IgD-negative memory B cell (primary cell): ENCODE data around the gene PACSIN3. TPM values are rescaled to one million over a fixed set of nuclear protein-coding genes. Genes with fewer than 3 reads are reported as not detected.

Experiments used
- H3K27ac Mint-ChIP-seq, 3 donors: one replicate each; pipeline ENCODE4 v1.8.0; 2020 to 2022; ENCODE audit warnings: mild to moderate bottlenecking in 3 of 3, mixed read lengths in 3 of 3, moderate library complexity in 1 of 3
- H3K27me3 Mint-ChIP-seq: one replicate; pipeline ENCODE4 v1.8.0; 2021; ENCODE audit warnings: mixed read lengths
- H3K36me3 Mint-ChIP-seq: one replicate; pipeline ENCODE4 v1.8.0; 2020; ENCODE audit warnings: mild to moderate bottlenecking, mixed read lengths
- H3K4me1 Mint-ChIP-seq, 3 donors: one replicate each; pipeline ENCODE4 v1.8.0; 2020 to 2022; ENCODE audit warnings: mixed read lengths in 3 of 3, mild to moderate bottlenecking in 1 of 3
- H3K4me3 Mint-ChIP-seq, 4 donors: one replicate each; pipeline ENCODE4 v1.8.0; 2020 to 2022; ENCODE audit warnings: mild to moderate bottlenecking in 4 of 4, mixed read lengths in 4 of 4, moderate library complexity in 3 of 4
- H3K9me3 Mint-ChIP-seq, 3 donors: one replicate each; pipeline ENCODE4 v1.8.0; 2020 to 2021; ENCODE audit warnings: mixed read lengths in 3 of 3, mild to moderate bottlenecking in 1 of 3
- polyA plus RNA-seq: library from polyadenylated mRNA; unstranded; fragments of 300-500 nt; fragmentation: Illumina TruSeq; gene quantifications from one replicate; pipeline ENCODE4 v1.2.3, GENCODE V29; 2021

PACSIN3 gene
- polyA plus RNA-seq, 1 donor from 2014 or later, result not detected

GRCh38 chr11:47157805-47158204 is 28.4 kb downstream of the PACSIN3 start:
- H3K27me3 Mint-ChIP-seq, result no peaks in the 10 kb centered on the region
- H3K36me3 Mint-ChIP-seq, result peaks cover 3% of the 10 kb centered on the region
- peak overlapping the region in 1 of 3 donors; percentile 31 for H3K27ac Mint-ChIP-seq
- peaks cover 9 to 15% (median 10%) of the 10 kb centered on the region in 3 donors for H3K4me1 Mint-ChIP-seq
- H3K9me3 Mint-ChIP-seq, result no peaks in the 10 kb centered on the region
- H3K4me3 Mint-ChIP-seq, result no peak overlapping the region

- Mint-ChIP-seq H3K27me3 (no peaks in the 10 kb centered on the region), H3K9me3 (no peaks in the 10 kb centered on the region), H3K4me3 (no peak overlapping the region), H3K4me1 (peaks cover 13 to 20% (median 15%) of the 10 kb centered on the region in 3 donors), H3K27ac (no peak overlapping the region), H3K36me3 (peaks cover 3% of the 10 kb centered on the region)
Measured at GRCh38 chr11:47156951-47157350, 29.3 kb downstream of the PACSIN3 start.

DNA sequence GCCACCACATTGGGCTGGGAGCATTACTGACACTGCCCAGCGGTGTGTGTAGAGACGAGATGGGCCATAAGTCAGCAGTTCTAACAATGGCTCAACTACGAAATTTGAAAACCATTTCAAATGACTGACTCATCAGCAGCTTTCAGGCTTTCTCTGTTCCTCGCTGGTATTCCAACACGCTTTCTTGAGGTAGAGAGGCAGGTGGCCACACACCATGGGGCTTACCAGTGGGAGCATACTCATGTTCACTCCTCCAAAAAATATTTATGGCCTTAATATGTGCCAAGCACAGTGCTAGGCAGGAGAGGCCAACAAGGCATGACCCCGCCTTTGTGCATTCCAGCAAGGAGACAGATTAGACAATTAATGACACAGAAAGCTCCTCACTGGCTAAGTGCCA is 29.9 kb downstream of the PACSIN3 start:
- H3K4me1 Mint-ChIP-seq, result peaks cover 13 to 20% (median 15%) of the 10 kb centered on the region in 3 donors
- peaks cover 3% of the 10 kb centered on the region for H3K36me3 Mint-ChIP-seq
- H3K4me3 Mint-ChIP-seq, result no peak overlapping the region
- H3K27ac Mint-ChIP-seq, result peak overlapping the region in 1 of 3 donors; percentile 47
- H3K27me3 Mint-ChIP-seq, result no peaks in the 10 kb centered on the region
- H3K9me3 Mint-ChIP-seq, result no peaks in the 10 kb centered on the region

- Mint-ChIP-seq H3K27me3 (no peaks in the 10 kb centered on the region), H3K4me1 (peaks cover 14 to 20% (median 15%) of the 10 kb centered on the region in 3 donors), H3K36me3 (peaks cover 3% of the 10 kb centered on the region), H3K27ac (no peak overlapping the region), H3K9me3 (no peaks in the 10 kb centered on the region), H3K4me3 (peak overlapping the region in 1 of 4 donors; percentile 43)
Measured at GRCh38 chr11:47155879-47156278, 30.4 kb downstream of the PACSIN3 start.

- H3K36me3 Mint-ChIP-seq, result peaks cover 3% of the 10 kb centered on the region
- peak overlapping the region in 2 of 3 donors; percentile 29 to 86 for H3K27ac Mint-ChIP-seq
- no peaks in the 10 kb centered on the region for H3K27me3 Mint-ChIP-seq
- H3K4me3 Mint-ChIP-seq, result peak overlapping the region in 2 of 4 donors; percentile 82 to 88
- H3K4me1 Mint-ChIP-seq, result peaks cover 14 to 20% (median 15%) of the 10 kb centered on the region in 3 donors
- no peaks in the 10 kb centered on the region for H3K9me3 Mint-ChIP-seq
Measured at GRCh38 chr11:47154616-47155570, 31.3 kb downstream of the PACSIN3 start.

GRCh38 chr11:47152953-47153950 is 33.0 kb downstream of the PACSIN3 start:
- Mint-ChIP-seq H3K4me1 (peaks cover 14 to 20% (median 15%) of the 10 kb centered on the region in 3 donors), H3K4me3 (peak overlapping the region in 2 of 4 donors; percentile 66 to 69), H3K9me3 (no peaks in the 10 kb centered on the region), H3K36me3 (peaks cover 3% of the 10 kb centered on the region), H3K27ac (peak overlapping the region in 1 of 3 donors; percentile 74), H3K27me3 (no peaks in the 10 kb centered on the region)

GRCh38 chr11:47152126-47152952 is 33.9 kb downstream of the PACSIN3 start:
- peaks cover 14 to 20% (median 15%) of the 10 kb centered on the region in 3 donors for H3K4me1 Mint-ChIP-seq
- H3K4me3 Mint-ChIP-seq, result peak overlapping the region in 2 of 4 donors; percentile 10 to 19
- H3K9me3 Mint-ChIP-seq, result no peaks in the 10 kb centered on the region
- H3K27me3 Mint-ChIP-seq, result no peaks in the 10 kb centered on the region
- H3K36me3 Mint-ChIP-seq, result peaks cover 3% of the 10 kb centered on the region
- peak overlapping the region in 2 of 3 donors; percentile 36 to 63 for H3K27ac Mint-ChIP-seq

GRCh38 chr11:47149782-47150181 is 36.5 kb downstream of the PACSIN3 start:
- H3K27ac Mint-ChIP-seq, result no peak overlapping the region
- H3K4me3 Mint-ChIP-seq, result no peak overlapping the region
- no peaks in the 10 kb centered on the region for H3K27me3 Mint-ChIP-seq
- H3K36me3 Mint-ChIP-seq, result peaks cover 3% of the 10 kb centered on the region
- H3K4me1 Mint-ChIP-seq, result peaks cover 11 to 13% (median 11%) of the 10 kb centered on the region in 3 donors
- H3K9me3 Mint-ChIP-seq, result no peaks in the 10 kb centered on the region

GRCh38 chr11:47148903-47149531 is 37.2 kb downstream of the PACSIN3 start:
- Mint-ChIP-seq H3K27me3 (no peaks in the 10 kb centered on the region), H3K4me3 (no peak overlapping the region), H3K4me1 (peaks cover 10 to 11% (median 11%) of the 10 kb centered on the region in 3 donors), H3K36me3 (peaks cover 3% of the 10 kb centered on the region), H3K9me3 (no peaks in the 10 kb centered on the region), H3K27ac (no peak overlapping the region)

DNA sequence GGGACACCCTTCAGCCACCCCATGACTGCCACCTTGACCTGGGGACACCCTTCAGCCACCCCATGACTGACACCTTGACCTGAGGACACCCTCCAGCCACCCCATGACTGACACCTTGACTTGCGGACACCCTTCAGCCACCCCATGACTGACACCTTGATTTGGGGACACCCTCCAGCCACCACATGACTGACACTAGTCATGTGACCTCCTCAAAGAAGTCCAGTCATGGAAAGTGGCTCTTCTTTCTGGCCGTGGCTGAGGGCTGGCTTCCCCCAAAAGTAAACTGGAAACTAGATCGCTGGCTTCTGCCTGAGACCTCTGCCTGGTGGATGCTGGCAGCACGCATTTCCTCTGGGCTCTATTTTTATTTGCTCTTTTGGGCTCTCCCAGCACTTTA is 38.0 kb downstream of the PACSIN3 start:
- H3K4me1 Mint-ChIP-seq, result peaks cover 9 to 11% (median 10%) of the 10 kb centered on the region in 3 donors
- no peak overlapping the region for H3K27ac Mint-ChIP-seq
- no peaks in the 10 kb centered on the region for H3K27me3 Mint-ChIP-seq

DNA sequence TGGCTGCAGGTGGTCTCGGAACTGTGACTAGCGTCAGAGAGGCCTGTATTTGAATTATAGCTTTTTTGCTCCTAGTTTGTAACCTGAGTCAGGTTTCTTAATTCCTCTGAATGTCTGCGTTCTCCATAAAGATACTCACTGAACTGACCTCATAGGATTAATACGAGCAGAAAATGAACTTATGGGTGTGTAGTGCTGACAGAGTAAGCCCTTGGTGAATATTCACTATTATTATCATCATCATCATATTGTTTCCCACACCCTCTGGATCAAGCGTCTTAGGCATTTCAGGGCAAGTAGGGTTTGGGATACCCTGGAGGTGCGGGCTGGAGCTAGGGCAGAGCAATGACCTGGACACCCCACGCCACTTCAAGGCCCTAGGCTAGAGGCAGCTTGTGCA is 38.6 kb downstream of the PACSIN3 start:
- Mint-ChIP-seq H3K4me1 (peaks cover 5 to 8% (median 6%) of the 10 kb centered on the region in 3 donors), H3K36me3 (no peaks in the 10 kb centered on the region), H3K27ac (no peak overlapping the region), H3K9me3 (no peaks in the 10 kb centered on the region), H3K4me3 (no peak overlapping the region), H3K27me3 (no peaks in the 10 kb centered on the region)

More for the DNA sequence above, 38.0 kb downstream of the PACSIN3 start:
- no peaks in the 10 kb centered on the region for H3K9me3 Mint-ChIP-seq
- H3K36me3 Mint-ChIP-seq, result peaks cover 3% of the 10 kb centered on the region
- no peak overlapping the region for H3K4me3 Mint-ChIP-seq

DNA sequence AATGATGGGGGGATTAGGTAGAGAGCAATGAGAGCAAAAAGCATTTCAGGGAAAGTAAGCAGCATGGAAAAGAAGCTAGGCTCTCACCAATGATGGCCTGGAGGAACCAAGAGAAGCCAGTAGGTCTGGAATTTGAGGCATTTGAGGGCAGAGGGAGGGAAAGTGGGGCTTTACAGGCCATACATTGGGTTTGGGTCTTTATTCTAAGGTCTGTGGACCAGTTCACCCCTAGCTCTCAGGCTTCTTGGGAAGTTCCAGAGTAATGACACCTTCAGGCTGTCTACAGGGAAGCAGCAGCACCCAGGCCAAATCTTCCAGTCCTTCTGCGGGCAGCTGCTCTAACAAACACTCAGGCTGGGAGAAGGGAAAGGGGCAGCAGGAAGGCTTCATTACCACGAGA is 39.0 kb downstream of the PACSIN3 start:
- H3K27me3 Mint-ChIP-seq, result no peaks in the 10 kb centered on the region
- H3K4me3 Mint-ChIP-seq, result no peak overlapping the region
- no peak overlapping the region for H3K27ac Mint-ChIP-seq
- H3K9me3 Mint-ChIP-seq, result no peaks in the 10 kb centered on the region
- no peaks in the 10 kb centered on the region for H3K36me3 Mint-ChIP-seq
- peaks cover 1 to 5% (median 1%) of the 10 kb centered on the region in 3 donors for H3K4me1 Mint-ChIP-seq

GRCh38 chr11:47144541-47144940 is 41.7 kb downstream of the PACSIN3 start:
- Mint-ChIP-seq H3K36me3 (no peaks in the 10 kb centered on the region), H3K4me3 (no peak overlapping the region), H3K4me1 (peaks cover 0 to 2% (median 0%) of the 10 kb centered on the region in 3 donors), H3K27me3 (no peaks in the 10 kb centered on the region), H3K27ac (no peak overlapping the region), H3K9me3 (no peaks in the 10 kb centered on the region)
